ENCODE results near the gene ARHGAP28.

DNA sequence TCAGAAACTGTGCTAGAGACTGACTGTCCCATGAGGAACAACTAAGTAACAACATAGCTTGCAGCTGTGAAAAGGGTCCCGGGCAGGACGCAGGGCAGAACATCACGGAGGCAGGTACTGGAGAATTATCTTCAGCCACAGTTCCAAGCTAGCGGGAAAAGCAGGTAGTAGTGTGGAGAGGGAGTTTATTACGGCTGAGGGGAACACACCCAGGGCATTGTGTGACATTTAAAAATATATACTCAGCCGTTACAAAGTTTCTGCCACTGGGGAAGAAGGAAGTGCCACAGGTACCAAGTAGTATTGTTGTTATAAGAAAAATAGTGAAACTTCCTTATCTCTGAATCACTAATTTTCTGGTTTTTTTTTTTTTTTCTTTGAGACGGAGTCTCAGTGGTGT is 208.5 kb downstream of the ARHGAP28 start:
- TF ChIP-seq CTCF (IDR thresholded peaks at IDR 0.05), result no peak
- TF ChIP-seq POLR2A (IDR thresholded peaks at IDR 0.05), result no peak
